K562 (cell line): ENCODE data around the gene GART. TPM values are rescaled to one million over a fixed set of nuclear protein-coding genes. Genes with fewer than 3 reads are reported as not detected.

Experiments
- ATAC-seq: fragments of 200-7000 bp; cut with Tn5 transposase; 3 replicates; pipeline ENCODE4 v1.9.1; 2020; ENCODE audit warnings: moderate library complexity
- BruUV-seq: library from RNA; stranded (reverse); fragments of 400-500 nt; replicated peaks from 2 replicates; lab custom pipeline; 2021; lab: Mats Ljungman, UMichigan
- CTCF ChIA-PET: fragments of 300-600 bp; formaldehyde crosslinking; extraction: SDS; loops from one replicate; lab custom pipeline; 2021; ENCODE audit warnings: low intra/inter-chr PET ratio; lab: Yijun Ruan, JAX
- POLR2A ChIA-PET: fragments of 300-600, 350-650 bp; sonication (Branson Sonifier 250); formaldehyde crosslinking; extraction: SDS; loops from one replicate; lab custom pipeline; 2021; ENCODE audit warnings: antibody characterized with exemption, inconsistent platforms; lab: Yijun Ruan, JAX
- DNase-seq, 4 experiments: peaks; one replicate each; pipeline versions ENCODE4 v3.0.0 to v3.0.0-alpha.2; 2011 to 2018; ENCODE audit warnings: low spot score in 3 of 4, mixed read lengths in 3 of 4; ENCODE audit errors: extremely low read depth in 1 of 4
- FAIRE-seq: peaks from 2 replicates; lab custom pipeline; 2011; peaks lifted over from hg19 to GRCh38; lab: Jason Lieb, UNC
- H2AFZ ChIP-seq: 2 replicates; pipeline ENCODE4 v1.6.0; 2011; ENCODE audit warnings: low read depth, low read length, control low read depth, inconsistent platforms
- H3K27ac ChIP-seq: fragments of 200-600 bp; 3 replicates; pipeline ENCODE4 v1.8.0; 2011; ENCODE audit warnings: low read depth, mild to moderate bottlenecking, control low read depth, inconsistent platforms, low read length, moderate library complexity, mixed read lengths; ENCODE audit errors: extremely low read depth
- H3K27me3 ChIP-seq, 2 experiments: fragments of 300-600 bp in 1 of 2; 2 replicates in 1 of 2; 3 replicates in 1 of 2; pipeline versions ENCODE4 v1.6.0 to v1.8.0; 2011; ENCODE audit warnings: inconsistent platforms in 2 of 2, low read length in 2 of 2, mild to moderate bottlenecking in 1 of 2, mixed read lengths in 1 of 2, moderate library complexity in 1 of 2; ENCODE audit not compliant: control insufficient read depth in 2 of 2, insufficient read depth in 2 of 2
- H3K36me3 ChIP-seq: fragments of 300-600 bp; 3 replicates; pipeline ENCODE4 v1.8.0; 2011; ENCODE audit warnings: mild to moderate bottlenecking, low read length, inconsistent platforms; ENCODE audit not compliant: control insufficient read depth, insufficient read depth
- H3K4me1 ChIP-seq, 2 experiments: fragments of 200-600 bp in 1 of 2; replicated peaks in 1 of 2; 2 replicates in 1 of 2; 3 replicates in 1 of 2; pipeline versions ENCODE4 v1.5.1 to v1.8.0; 2011; ENCODE audit warnings: inconsistent platforms in 2 of 2, low read length in 2 of 2, mild to moderate bottlenecking in 1 of 2, mixed read lengths in 1 of 2, moderate library complexity in 1 of 2; ENCODE audit not compliant: control insufficient read depth in 2 of 2, insufficient read depth in 2 of 2
- H3K4me2 ChIP-seq: 2 replicates; pipeline ENCODE4 v1.6.1; 2011; ENCODE audit warnings: low read length, control low read depth, inconsistent platforms, mixed read lengths; ENCODE audit not compliant: insufficient read depth
- H3K4me3 ChIP-seq: fragments of 200-600 bp; sonication (generic), shearing (Covaris generic); 2 replicates; pipeline ENCODE4 v1.5.1; 2016; ENCODE audit warnings: control low read depth, inconsistent platforms
- H3K79me2 ChIP-seq: fragments of 200-600 bp; 3 replicates; pipeline ENCODE4 v1.8.0; 2011; ENCODE audit warnings: low read length, inconsistent platforms; ENCODE audit not compliant: control insufficient read depth, insufficient read depth
- H3K9ac ChIP-seq, 2 experiments: 2 replicates each; pipeline versions ENCODE4 v1.6.0 to v1.6.1; 2011; ENCODE audit warnings: low read depth in 2 of 2, low read length in 2 of 2, control low read depth in 1 of 2, inconsistent platforms in 1 of 2, mild to moderate bottlenecking in 1 of 2, mixed read lengths in 1 of 2; ENCODE audit not compliant: insufficient read depth in 1 of 2
- H3K9me1 ChIP-seq: one replicate; pipeline ENCODE4 v1.6.0; 2011; ENCODE audit warnings: inconsistent platforms, mild to moderate bottlenecking, low read length, moderate library complexity; ENCODE audit not compliant: control insufficient read depth, insufficient read depth
- H3K9me3 ChIP-seq: replicated peaks from 2 replicates; pipeline ENCODE4 v1.5.1; 2011; ENCODE audit warnings: low read depth, low read length, inconsistent platforms; ENCODE audit not compliant: control insufficient read depth, insufficient read depth
- H4K20me1 ChIP-seq: replicated peaks from 2 replicates; pipeline ENCODE4 v1.6.1; 2011; ENCODE audit warnings: low read length, inconsistent platforms, mixed read lengths; ENCODE audit not compliant: control insufficient read depth, insufficient read depth
- KLF10 ChIP-seq: fragments of 250-450 bp; sonication (Bioruptor Pico); IDR thresholded peaks from 2 replicates; pipeline ENCODE4 v1.6.1; 2021; ENCODE audit warnings: matching md5 sums
- POLR2B ChIP-seq: fragments of 450-650 bp; IDR thresholded peaks from 2 replicates; pipeline ENCODE4 v1.6.1; 2018; ENCODE audit warnings: low read depth; ENCODE audit not compliant: partially characterized antibody
- WGBS: fragments of 100-300 bp; shearing (Covaris generic); methylation state at CpG from one replicate; pipeline ENCODE4 v1.1.6; 2016; ENCODE audit warnings: low coverage, mixed read lengths; ENCODE audit not compliant: insufficient coverage; ENCODE audit errors: missing lambda C conversion rate; 5-methylcytosine and 5-hydroxymethylcytosine counted together
- in situ Hi-C: fragments of 300-500 bp; cut with MboI; formaldehyde crosslinking; loops from 4 replicates; pipeline ENCODE4 v1.15.0; 2018; ENCODE audit warnings: inconsistent platforms, mixed read lengths
- intact Hi-C: fragments of 100-400 bp; cut with micrococcal nuclease; formaldehyde crosslinking; loops from 2 replicates; pipeline ENCODE4 v1.14.2; 2022
- polyA plus RNA-seq, 8 experiments: library from polyadenylated mRNA; depleted of rRNA in 4 of 8; stranded (reverse) in 5 of 8; unstranded in 3 of 8; fragments of >200 nt; fragmentation: Nextera tagmentation in 2 of 8; fragmentation: Illumina TruSeq in 1 of 8; extraction: Ambion mirVana in 2 of 8; extraction: Trizol in 1 of 8; gene quantifications; 2 replicates each; pipeline versions ENCODE4 v1.2.1 to v1.2.3, GENCODE V29; 2011 to 2014; ENCODE audit warnings: inconsistent platforms in 1 of 8, missing spikeins in 1 of 8
- total RNA-seq, 7 experiments: library from RNA; depleted of rRNA in 6 of 7; stranded (reverse); fragments of >200 nt in 6 of 7; fragmentation: Illumina TruSeq in 2 of 7; extraction: Trizol in 2 of 7; gene quantifications; 2 replicates each; pipeline versions ENCODE4 v1.2.1 to v1.2.3, GENCODE V29; 2011 to 2021; ENCODE audit warnings: low replicate concordance in 1 of 7
- TF ChIP-seq, protein P1 (sequence below): fragments of 250-450 bp; sonication (Bioruptor Pico); IDR thresholded peaks from 2 replicates; pipeline ENCODE4 v1.9.0; 2021; ENCODE audit warnings: mild to moderate bottlenecking, inconsistent platforms
- TF ChIP-seq, protein P2 (sequence below), 2 experiments: fragments of 150-350 bp in 1 of 2; IDR thresholded peaks; 2 replicates each; pipeline ENCODE4 v1.6.1; 2012 to 2016; ENCODE audit warnings: low read depth in 2 of 2, low read length in 2 of 2, mild to moderate bottlenecking in 1 of 2, moderate library complexity in 1 of 2
- TF ChIP-seq, protein P3 (sequence below), 2 experiments: fragments of 450-650 bp in 1 of 2; sonication (generic) in 1 of 2; formaldehyde crosslinking; conservative IDR thresholded peaks; 2 replicates each; pipeline versions ENCODE4 v1.4.0 to v1.8.1; 2020 to 2022; ENCODE audit warnings: mild to moderate bottlenecking in 1 of 2, missing genetic modification reagents in 1 of 2
- TF ChIP-seq, protein P4 (sequence below): fragments of 250-450 bp; sonication (Bioruptor Pico); IDR thresholded peaks from 2 replicates; pipeline ENCODE4 v1.8.0; 2021; ENCODE audit warnings: moderate library complexity, mild to moderate bottlenecking, inconsistent platforms

The GART gene
- total and polyA plus RNA-seq, 9 of the 15 experiments (the other 6 are each of a cell fraction or from before 2014, with no cell fraction given), result 141 to 429 (median 349) TPM

DNA sequence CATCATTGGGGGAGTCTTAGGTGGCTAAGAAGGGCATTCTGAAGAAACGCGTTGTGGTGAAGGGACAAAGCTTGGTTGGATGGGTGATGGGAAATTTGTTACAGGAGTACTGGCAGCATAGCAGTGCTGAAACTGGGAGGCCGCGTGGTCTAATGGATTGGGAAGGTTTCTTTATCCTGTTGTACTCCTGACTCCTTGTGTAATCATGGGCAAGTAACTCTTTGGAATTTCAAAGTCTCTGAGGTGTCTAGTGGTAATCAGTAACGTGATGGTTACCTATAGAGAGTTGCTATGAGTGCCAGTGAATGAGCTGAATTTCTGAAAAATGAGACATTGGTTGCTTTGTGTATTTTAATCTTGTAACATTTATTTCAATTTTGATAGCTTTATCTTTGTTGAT, 28.1 kb upstream of the GART start:
- Histone ChIP-seq H3K4me1 (no peaks in the 10 kb centered on the region), H2AFZ (no peak overlapping the region), H3K9me1 (no peaks in the 10 kb centered on the region), H3K27ac (no peak overlapping the region), H3K4me3 (no peak overlapping the region), H3K36me3 (peaks cover 96% of the 10 kb centered on the region), H3K9me3 (no peaks in the 10 kb centered on the region), H4K20me1 (no peaks in the 10 kb centered on the region), H3K27me3 (no peaks in the 10 kb centered on the region), H3K4me2 (no peak overlapping the region), H3K79me2 (peaks cover 18% of the 10 kb centered on the region), H3K9ac (no peak overlapping the region)
- ATAC-seq (no peak; the same call in 2 of the 3 replicates), FAIRE-seq (no peak), DNase-seq (no peak)
- TF ChIP-seq, protein P1, sequence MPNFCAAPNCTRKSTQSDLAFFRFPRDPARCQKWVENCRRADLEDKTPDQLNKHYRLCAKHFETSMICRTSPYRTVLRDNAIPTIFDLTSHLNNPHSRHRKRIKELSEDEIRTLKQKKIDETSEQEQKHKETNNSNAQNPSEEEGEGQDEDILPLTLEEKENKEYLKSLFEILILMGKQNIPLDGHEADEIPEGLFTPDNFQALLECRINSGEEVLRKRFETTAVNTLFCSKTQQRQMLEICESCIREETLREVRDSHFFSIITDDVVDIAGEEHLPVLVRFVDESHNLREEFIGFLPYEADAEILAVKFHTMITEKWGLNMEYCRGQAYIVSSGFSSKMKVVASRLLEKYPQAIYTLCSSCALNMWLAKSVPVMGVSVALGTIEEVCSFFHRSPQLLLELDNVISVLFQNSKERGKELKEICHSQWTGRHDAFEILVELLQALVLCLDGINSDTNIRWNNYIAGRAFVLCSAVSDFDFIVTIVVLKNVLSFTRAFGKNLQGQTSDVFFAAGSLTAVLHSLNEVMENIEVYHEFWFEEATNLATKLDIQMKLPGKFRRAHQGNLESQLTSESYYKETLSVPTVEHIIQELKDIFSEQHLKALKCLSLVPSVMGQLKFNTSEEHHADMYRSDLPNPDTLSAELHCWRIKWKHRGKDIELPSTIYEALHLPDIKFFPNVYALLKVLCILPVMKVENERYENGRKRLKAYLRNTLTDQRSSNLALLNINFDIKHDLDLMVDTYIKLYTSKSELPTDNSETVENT, result no peak
- TF ChIP-seq POLR2B (peak; percentile 16), KLF10 (CRISPR knock-in tag) (no peak)
- BruUV-seq, result no TSS peak
- ChIA-PET CTCF (no interaction called here), POLR2A (interaction anchor here (0.5 to 12.7 kb wide), 6 partner anchors 8 to 57 kb away, joined by 3 to 130 read pairs (median 4); partner anchors contain the start of gene DONSON)
- in situ Hi-C loops (no loop called here), intact Hi-C loops (no loop called here)
- 96% methylated on average over 5 of the region's 5 CpGs for WGBS

DNA sequence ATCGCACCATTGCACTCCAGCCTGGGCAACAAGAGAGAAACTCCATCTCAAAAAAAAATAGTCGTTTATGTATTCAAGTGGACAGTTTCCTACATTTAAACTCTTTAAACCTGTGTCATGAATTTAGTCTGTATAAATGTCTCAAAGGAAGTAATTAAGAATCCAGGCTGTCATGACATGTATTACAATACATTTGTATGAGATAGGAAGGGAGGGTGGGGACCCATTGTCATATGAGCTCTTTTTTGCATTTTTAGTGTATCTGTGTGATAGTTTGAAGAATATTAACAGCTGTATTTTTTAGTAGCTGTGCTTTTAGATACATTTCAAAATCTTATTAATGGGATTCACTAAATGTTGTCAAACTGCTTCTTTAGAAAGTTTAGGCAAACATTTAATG, 26.5 kb upstream of the GART start:
- CTCF ChIA-PET, result no interaction called here
- ATAC-seq (no peak), FAIRE-seq (no peak), DNase-seq (no peak)
- 82% methylated on average over 2 of the region's 2 CpGs for WGBS
- Histone ChIP-seq H3K36me3 (peaks cover 96% of the 10 kb centered on the region), H3K4me3 (no peak overlapping the region), H3K4me2 (no peak overlapping the region), H3K9me3 (no peaks in the 10 kb centered on the region), H3K9me1 (no peaks in the 10 kb centered on the region), H4K20me1 (no peaks in the 10 kb centered on the region), H2AFZ (no peak overlapping the region), H3K4me1 (no peaks in the 10 kb centered on the region), H3K27me3 (no peaks in the 10 kb centered on the region), H3K27ac (no peak overlapping the region), H3K79me2 (peaks cover 26% of the 10 kb centered on the region), H3K9ac (no peak overlapping the region)
- intact Hi-C loops (no loop called here), in situ Hi-C loops (no loop called here)
- no TSS peak for BruUV-seq
- POLR2A ChIA-PET, result interaction anchor here (12.7 kb wide), 1 partner anchor 13 kb away, joined by 130 read pairs; no protein-coding TSS in a partner anchor
- TF ChIP-seq, protein P2, sequence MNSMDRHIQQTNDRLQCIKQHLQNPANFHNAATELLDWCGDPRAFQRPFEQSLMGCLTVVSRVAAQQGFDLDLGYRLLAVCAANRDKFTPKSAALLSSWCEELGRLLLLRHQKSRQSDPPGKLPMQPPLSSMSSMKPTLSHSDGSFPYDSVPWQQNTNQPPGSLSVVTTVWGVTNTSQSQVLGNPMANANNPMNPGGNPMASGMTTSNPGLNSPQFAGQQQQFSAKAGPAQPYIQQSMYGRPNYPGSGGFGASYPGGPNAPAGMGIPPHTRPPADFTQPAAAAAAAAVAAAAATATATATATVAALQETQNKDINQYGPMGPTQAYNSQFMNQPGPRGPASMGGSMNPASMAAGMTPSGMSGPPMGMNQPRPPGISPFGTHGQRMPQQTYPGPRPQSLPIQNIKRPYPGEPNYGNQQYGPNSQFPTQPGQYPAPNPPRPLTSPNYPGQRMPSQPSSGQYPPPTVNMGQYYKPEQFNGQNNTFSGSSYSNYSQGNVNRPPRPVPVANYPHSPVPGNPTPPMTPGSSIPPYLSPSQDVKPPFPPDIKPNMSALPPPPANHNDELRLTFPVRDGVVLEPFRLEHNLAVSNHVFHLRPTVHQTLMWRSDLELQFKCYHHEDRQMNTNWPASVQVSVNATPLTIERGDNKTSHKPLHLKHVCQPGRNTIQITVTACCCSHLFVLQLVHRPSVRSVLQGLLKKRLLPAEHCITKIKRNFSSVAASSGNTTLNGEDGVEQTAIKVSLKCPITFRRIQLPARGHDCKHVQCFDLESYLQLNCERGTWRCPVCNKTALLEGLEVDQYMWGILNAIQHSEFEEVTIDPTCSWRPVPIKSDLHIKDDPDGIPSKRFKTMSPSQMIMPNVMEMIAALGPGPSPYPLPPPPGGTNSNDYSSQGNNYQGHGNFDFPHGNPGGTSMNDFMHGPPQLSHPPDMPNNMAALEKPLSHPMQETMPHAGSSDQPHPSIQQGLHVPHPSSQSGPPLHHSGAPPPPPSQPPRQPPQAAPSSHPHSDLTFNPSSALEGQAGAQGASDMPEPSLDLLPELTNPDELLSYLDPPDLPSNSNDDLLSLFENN (IDR thresholded peaks at IDR 0.05; ENCODE audit: low read depth in 2 of 2, low read length in 2 of 2), result no peak
- TF ChIP-seq, protein P3, sequence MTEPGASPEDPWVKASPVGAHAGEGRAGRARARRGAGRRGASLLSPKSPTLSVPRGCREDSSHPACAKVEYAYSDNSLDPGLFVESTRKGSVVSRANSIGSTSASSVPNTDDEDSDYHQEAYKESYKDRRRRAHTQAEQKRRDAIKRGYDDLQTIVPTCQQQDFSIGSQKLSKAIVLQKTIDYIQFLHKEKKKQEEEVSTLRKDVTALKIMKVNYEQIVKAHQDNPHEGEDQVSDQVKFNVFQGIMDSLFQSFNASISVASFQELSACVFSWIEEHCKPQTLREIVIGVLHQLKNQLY (CRISPR knock-in tag; conservative IDR thresholded peaks at IDR 0.05), result no peak
- TF ChIP-seq, protein P4, sequence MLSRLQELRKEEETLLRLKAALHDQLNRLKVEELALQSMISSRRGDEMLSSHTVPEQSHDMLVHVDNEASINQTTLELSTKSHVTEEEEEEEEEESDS (CRISPR knock-in tag), result no peak
